ENCODE results near the gene RPL35.

DNA sequence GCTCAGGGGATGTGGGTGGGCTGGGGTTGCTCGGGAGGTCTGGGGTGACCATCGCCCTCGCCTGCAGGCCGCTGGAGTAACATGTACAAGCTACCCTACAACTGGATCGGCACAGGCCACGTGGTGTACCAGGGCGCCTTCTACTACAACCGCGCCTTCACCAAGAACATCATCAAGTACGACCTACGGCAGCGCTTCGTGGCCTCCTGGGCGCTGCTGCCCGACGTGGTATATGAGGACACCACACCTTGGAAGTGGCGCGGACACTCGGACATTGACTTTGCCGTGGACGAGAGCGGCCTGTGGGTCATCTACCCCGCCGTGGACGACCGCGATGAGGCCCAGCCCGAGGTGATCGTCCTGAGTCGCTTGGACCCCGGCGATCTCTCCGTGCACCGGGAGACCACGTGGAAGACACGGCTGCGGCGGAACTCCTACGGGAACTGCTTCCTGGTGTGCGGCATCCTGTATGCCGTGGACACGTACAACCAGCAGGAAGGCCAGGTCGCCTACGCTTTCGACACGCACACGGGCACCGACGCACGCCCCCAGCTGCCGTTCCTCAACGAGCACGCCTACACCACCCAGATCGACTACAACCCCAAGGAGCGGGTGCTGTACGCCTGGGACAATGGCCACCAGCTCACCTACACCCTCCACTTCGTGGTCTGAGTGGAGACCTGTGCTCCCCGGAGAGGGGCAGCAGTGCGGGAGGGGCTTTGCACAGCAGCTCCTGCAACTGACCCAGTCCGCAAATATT lies 51.8 kb downstream of the RPL35 start:
- no peak for TF ChIP-seq POLR2A (IDR thresholded peaks at IDR 0.05; ENCODE audit: low read depth, low read length)
- no peak for TF ChIP-seq TCF12 (IDR thresholded peaks at IDR 0.05; ENCODE audit: low read depth, low read length)
- TF ChIP-seq GABPA (IDR thresholded peaks at IDR 0.05; ENCODE audit: low read depth), result no peak

Data from GM12878 (cell line).